OCI-LY1 (cell line): ENCODE data around the gene ITGAX.

ENCODE experiments used
- H2AFZ ChIP-seq: fragments of 200-600 bp; sonication (generic), shearing (Covaris generic); 2 replicates; pipeline ENCODE4 v1.6.0; 2014; ENCODE audit warnings: antibody characterized with exemption, mild to moderate bottlenecking, low read length
- H3F3A ChIP-seq: fragments of 200-600 bp; sonication (generic), shearing (Covaris generic); 2 replicates; pipeline ENCODE4 v1.6.0; 2014; ENCODE audit warnings: mild to moderate bottlenecking, antibody characterized with exemption, low read length, moderate library complexity; ENCODE audit not compliant: insufficient read depth
- H3K27ac ChIP-seq: fragments of 200-600 bp; sonication (generic); 2 replicates; pipeline ENCODE4 v1.5.1; 2014; ENCODE audit warnings: low read length, mixed run types, mild to moderate bottlenecking, low read depth; ENCODE audit not compliant: poor library complexity, severe bottlenecking
- H3K27me3 ChIP-seq: fragments of 200-600 bp; sonication (generic); 2 replicates; pipeline ENCODE4 v1.6.0; 2014; ENCODE audit warnings: antibody characterized with exemption, mild to moderate bottlenecking, low read length, moderate library complexity; ENCODE audit not compliant: insufficient read depth
- H3K36me3 ChIP-seq: fragments of 200-600 bp; sonication (generic); 2 replicates; pipeline ENCODE4 v1.6.1; 2014; ENCODE audit warnings: mild to moderate bottlenecking, antibody characterized with exemption, low read length, moderate library complexity, mixed read lengths; ENCODE audit not compliant: insufficient read depth
- H3K4me1 ChIP-seq: fragments of 200-600 bp; sonication (generic); 2 replicates; pipeline ENCODE4 v1.5.1; 2014; ENCODE audit warnings: mild to moderate bottlenecking, low read length, moderate library complexity; ENCODE audit not compliant: insufficient read depth, severe bottlenecking
- H3K4me2 ChIP-seq: fragments of 200-600 bp; sonication (generic), shearing (Covaris generic); 2 replicates; pipeline ENCODE4 v1.6.1; 2014; ENCODE audit warnings: low read length
- H3K4me3 ChIP-seq: fragments of 200-600 bp; sonication (generic); 2 replicates; pipeline ENCODE4 v1.5.1; 2014; ENCODE audit warnings: low read length, low read depth, mild to moderate bottlenecking, mixed read lengths; ENCODE audit not compliant: poor library complexity, severe bottlenecking
- H3K79me2 ChIP-seq: fragments of 200-600 bp; shearing (Covaris generic); 2 replicates; pipeline ENCODE4 v1.6.1; 2016; ENCODE audit warnings: mixed run types, low read length, mixed read lengths; ENCODE audit not compliant: insufficient read depth
- H3K9ac ChIP-seq: fragments of 200-600 bp; sonication (generic), shearing (Covaris generic); 2 replicates; pipeline ENCODE4 v1.6.1; 2014; ENCODE audit warnings: mild to moderate bottlenecking, low read length, mixed read lengths
- H3K9me2 ChIP-seq: fragments of 200-600 bp; sonication (generic), shearing (Covaris generic); 2 replicates; pipeline ENCODE4 v1.6.1; 2014; ENCODE audit warnings: low read depth, mild to moderate bottlenecking, low read length, mixed read lengths
- H3K9me3 ChIP-seq: fragments of 200-600 bp; shearing (Covaris generic); 2 replicates; pipeline ENCODE4 v1.6.1; 2014; ENCODE audit warnings: low read length, mixed read lengths
- H4K20me1 ChIP-seq: fragments of 200-600 bp; sonication (generic), shearing (Covaris generic); 2 replicates; pipeline ENCODE4 v1.6.0; 2016; ENCODE audit warnings: mild to moderate bottlenecking, low read length; ENCODE audit not compliant: insufficient read depth
- EZH2 ChIP-seq: fragments of 200-600 bp; sonication (generic), shearing (Covaris generic); IDR thresholded peaks from 2 replicates; pipeline ENCODE4 v1.8.0; 2017; ENCODE audit warnings: borderline replicate concordance, mixed run types, mild to moderate bottlenecking, antibody characterized with exemption, low read length, moderate library complexity, mixed read lengths
- TF ChIP-seq, protein P1 (sequence below): fragments of 200-600 bp; sonication (generic), shearing (Covaris generic); IDR thresholded peaks from 2 replicates; pipeline ENCODE4 v1.5.1; 2017; ENCODE audit warnings: mild to moderate bottlenecking, antibody characterized with exemption, low read length, moderate library complexity, mixed read lengths

The ITGAX gene

DNA sequence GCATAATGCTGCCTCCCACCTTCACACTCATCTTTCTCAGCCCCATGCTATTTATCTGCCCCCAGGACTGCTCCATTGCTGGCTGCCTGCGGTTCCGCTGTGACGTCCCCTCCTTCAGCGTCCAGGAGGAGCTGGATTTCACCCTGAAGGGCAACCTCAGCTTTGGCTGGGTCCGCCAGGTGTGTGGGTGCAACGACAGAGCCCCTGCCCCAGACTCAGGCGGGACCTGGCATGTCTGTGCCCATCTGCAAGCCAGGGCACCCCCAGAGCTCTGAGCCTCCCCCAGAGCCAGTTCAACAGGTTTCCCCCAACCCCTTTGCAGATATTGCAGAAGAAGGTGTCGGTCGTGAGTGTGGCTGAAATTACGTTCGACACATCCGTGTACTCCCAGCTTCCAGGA is 25.2 kb downstream of the ITGAX start:
- H4K20me1 ChIP-seq: no peaks in the 10 kb centered on the region
- no peak overlapping the region for H3K4me2 ChIP-seq
- H3K9me3 ChIP-seq: no peaks in the 10 kb centered on the region
- H3K4me3 ChIP-seq: no peak overlapping the region
- no peaks in the 10 kb centered on the region for H3F3A ChIP-seq
- H3K27ac ChIP-seq: no peak overlapping the region
- no peaks in the 10 kb centered on the region for H3K9me2 ChIP-seq
- no peak overlapping the region for H3K9ac ChIP-seq
- TF ChIP-seq, protein P1, sequence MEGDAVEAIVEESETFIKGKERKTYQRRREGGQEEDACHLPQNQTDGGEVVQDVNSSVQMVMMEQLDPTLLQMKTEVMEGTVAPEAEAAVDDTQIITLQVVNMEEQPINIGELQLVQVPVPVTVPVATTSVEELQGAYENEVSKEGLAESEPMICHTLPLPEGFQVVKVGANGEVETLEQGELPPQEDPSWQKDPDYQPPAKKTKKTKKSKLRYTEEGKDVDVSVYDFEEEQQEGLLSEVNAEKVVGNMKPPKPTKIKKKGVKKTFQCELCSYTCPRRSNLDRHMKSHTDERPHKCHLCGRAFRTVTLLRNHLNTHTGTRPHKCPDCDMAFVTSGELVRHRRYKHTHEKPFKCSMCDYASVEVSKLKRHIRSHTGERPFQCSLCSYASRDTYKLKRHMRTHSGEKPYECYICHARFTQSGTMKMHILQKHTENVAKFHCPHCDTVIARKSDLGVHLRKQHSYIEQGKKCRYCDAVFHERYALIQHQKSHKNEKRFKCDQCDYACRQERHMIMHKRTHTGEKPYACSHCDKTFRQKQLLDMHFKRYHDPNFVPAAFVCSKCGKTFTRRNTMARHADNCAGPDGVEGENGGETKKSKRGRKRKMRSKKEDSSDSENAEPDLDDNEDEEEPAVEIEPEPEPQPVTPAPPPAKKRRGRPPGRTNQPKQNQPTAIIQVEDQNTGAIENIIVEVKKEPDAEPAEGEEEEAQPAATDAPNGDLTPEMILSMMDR: no peak
- no peak for TF ChIP-seq EZH2
- no peaks in the 10 kb centered on the region for H3K27me3 ChIP-seq
- H2AFZ ChIP-seq: no peak overlapping the region
- no peaks in the 10 kb centered on the region for H3K36me3 ChIP-seq
- no peaks in the 10 kb centered on the region for H3K79me2 ChIP-seq
- H3K4me1 ChIP-seq: no peaks in the 10 kb centered on the region

DNA sequence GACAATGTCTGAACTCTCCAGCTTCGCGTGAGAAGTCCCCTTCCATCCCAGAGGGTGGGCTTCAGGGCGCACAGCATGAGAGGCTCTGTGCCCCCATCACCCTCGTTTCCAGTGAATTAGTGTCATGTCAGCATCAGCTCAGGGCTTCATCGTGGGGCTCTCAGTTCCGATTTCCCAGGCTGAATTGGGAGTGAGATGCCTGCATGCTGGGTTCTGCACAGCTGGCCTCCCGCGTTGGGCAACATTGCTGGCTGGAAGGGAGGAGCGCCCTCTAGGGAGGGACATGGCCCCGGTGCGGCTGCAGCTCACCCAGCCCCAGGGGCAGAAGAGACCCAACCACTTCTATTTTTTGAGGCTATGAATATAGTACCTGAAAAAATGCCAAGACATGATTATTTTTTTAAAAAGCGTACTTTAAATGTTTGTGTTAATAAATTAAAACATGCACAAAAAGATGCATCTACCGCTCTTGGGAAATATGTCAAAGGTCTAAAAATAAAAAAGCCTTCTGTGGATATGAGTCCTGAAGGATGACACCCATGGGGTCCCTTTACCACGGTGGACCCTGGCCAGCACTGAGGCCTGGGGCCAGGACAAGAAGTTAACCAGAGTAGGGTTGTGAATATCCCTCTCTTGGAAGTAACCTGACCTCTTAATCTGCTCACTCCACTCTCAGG is 27.6 kb downstream of the ITGAX start:
- Histone ChIP-seq H3K79me2 (no peaks in the 10 kb centered on the region), H3K4me1 (no peaks in the 10 kb centered on the region)

DNA sequence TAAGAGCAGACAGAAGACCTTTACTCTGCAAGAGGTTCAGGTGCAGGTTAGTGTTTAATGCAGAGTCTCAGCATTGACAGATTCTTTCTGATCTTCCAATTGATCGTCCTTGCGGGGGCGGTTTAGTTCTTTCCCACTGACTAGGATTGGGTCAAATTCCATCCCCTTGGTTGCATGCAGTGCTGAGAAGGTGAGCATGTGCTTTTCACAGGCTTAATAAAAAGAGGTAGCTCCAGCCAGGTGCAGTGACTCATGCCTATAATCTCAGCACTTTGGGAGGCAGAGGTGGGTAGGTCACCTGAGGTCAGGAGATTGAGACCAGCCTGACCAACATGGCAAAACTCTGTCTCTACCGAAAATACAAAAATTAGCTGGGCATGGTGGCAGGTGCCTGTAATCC is 30.7 kb downstream of the ITGAX start:
- Histone ChIP-seq H3K4me1 (no peaks in the 10 kb centered on the region), H3K4me3 (no peak overlapping the region), H3K9me3 (0 out of 2 replicates have a peak, but pooled peaks cover 2% of the 10 kb centered on the region), H2AFZ (no peak overlapping the region), H3F3A (no peaks in the 10 kb centered on the region), H3K79me2 (no peaks in the 10 kb centered on the region), H3K9ac (no peak overlapping the region), H3K27me3 (peaks cover 3% of the 10 kb centered on the region; the same call in 1 of the 2 replicates), H3K4me2 (no peak overlapping the region), H4K20me1 (no peaks in the 10 kb centered on the region), H3K36me3 (no peaks in the 10 kb centered on the region), H3K27ac (no peak overlapping the region), H3K9me2 (no peaks in the 10 kb centered on the region)
- TF ChIP-seq, protein P1: no peak
- no peak for TF ChIP-seq EZH2

More for the DNA sequence above, 27.6 kb downstream of the ITGAX start:
- no peaks in the 10 kb centered on the region for H3K36me3 ChIP-seq
- no peak overlapping the region for H3K27ac ChIP-seq
- no peaks in the 10 kb centered on the region for H4K20me1 ChIP-seq
- TF ChIP-seq EZH2: no peak
- TF ChIP-seq, protein P1: peak; percentile 81
- no peak overlapping the region for H3K9ac ChIP-seq
- 0 out of 2 replicates have a peak, but pooled peaks cover 2% of the 10 kb centered on the region for H3K9me3 ChIP-seq
- H3F3A ChIP-seq: no peaks in the 10 kb centered on the region
- H3K9me2 ChIP-seq: no peaks in the 10 kb centered on the region
- no peak overlapping the region for H3K4me2 ChIP-seq
- no peak overlapping the region for H2AFZ ChIP-seq
- H3K27me3 ChIP-seq: peaks cover 3% of the 10 kb centered on the region; the same call in 1 of the 2 replicates
- H3K4me3 ChIP-seq: no peak overlapping the region
